ENCODE data around the gene NDP. TPM values are rescaled to one million over a fixed set of nuclear protein-coding genes. Genes with fewer than 3 reads are reported as not detected.

The NDP gene
- total RNA-seq, 1 experiment from 2014 or later, result not detected

DNA sequence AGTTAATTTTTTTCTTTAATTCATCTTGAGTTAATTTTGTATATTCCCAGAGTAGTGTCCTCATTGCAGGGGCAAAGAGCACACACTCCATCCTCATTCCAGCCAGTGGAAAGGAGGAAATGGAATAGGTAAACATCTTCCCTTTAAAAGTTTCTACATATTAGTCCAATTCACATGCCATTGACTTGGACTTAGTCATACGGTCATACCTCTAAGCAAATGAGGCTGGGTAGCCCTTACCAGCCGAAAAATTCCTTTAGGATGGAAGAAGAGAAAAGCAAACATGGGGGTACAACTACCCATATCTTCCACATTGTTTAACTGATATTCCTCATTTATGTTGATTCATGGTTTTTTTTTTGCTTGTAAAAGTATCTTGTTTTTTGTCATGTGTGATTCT lies 37.4 kb upstream of the NDP start:
- TF ChIP-seq CTCF (IDR thresholded peaks at IDR 0.05; ENCODE audit: unreplicated experiment), result no peak
- Mint-ChIP-seq H3K36me3 (ENCODE audit: insufficient read depth, unreplicated experiment) (no peaks in the 10 kb centered on the region), H3K27ac (ENCODE audit: low read depth, unreplicated experiment) (no peak overlapping the region), H3K4me3 (ENCODE audit: unreplicated experiment) (no peak overlapping the region), H3K27me3 (ENCODE audit: insufficient read depth, unreplicated experiment) (peaks cover 45% of the 10 kb centered on the region), H3K9me3 (ENCODE audit: unreplicated experiment) (no peaks in the 10 kb centered on the region), H3K4me1 (ENCODE audit: insufficient read depth, unreplicated experiment) (no peaks in the 10 kb centered on the region)
- BruUV-seq (replicated peaks), result no TSS peak
- CTCF ChIA-PET, result interaction anchor here (0.6 to 2.0 kb wide), 3 partner anchors 15 to 176 kb away, joined by 3 to 6 read pairs (median 4); no protein-coding TSS in a partner anchor
- intact Hi-C loops (cut with micrococcal nuclease), result no loop called here
- POLR2A ChIA-PET, result interaction anchor here (0.6 kb wide), 1 partner anchor 8 kb away, joined by 3 read pairs; no protein-coding TSS in a partner anchor
- DNase-seq (ENCODE audit: unreplicated experiment), result no peak

GRCh38 chrX:44006081-44006480 lies 32.9 kb upstream of the NDP start:
- Mint-ChIP-seq H3K4me3 (ENCODE audit: unreplicated experiment) (no peak overlapping the region), H3K9me3 (ENCODE audit: unreplicated experiment) (no peaks in the 10 kb centered on the region), H3K4me1 (ENCODE audit: insufficient read depth, unreplicated experiment) (no peaks in the 10 kb centered on the region), H3K36me3 (ENCODE audit: insufficient read depth, unreplicated experiment) (no peaks in the 10 kb centered on the region), H3K27ac (ENCODE audit: low read depth, unreplicated experiment) (no peak overlapping the region), H3K27me3 (ENCODE audit: insufficient read depth, unreplicated experiment) (peaks cover 41% of the 10 kb centered on the region)
- DNase-seq (ENCODE audit: unreplicated experiment), result no peak
- BruUV-seq (replicated peaks), result no TSS peak
- no peak for TF ChIP-seq CTCF (IDR thresholded peaks at IDR 0.05; ENCODE audit: unreplicated experiment)
- ChIA-PET POLR2A (no interaction called here), CTCF (interaction anchor here (0.7 kb wide), 1 partner anchor 47 kb away, joined by 3 read pairs; no protein-coding TSS in a partner anchor)
- intact Hi-C loops (cut with micrococcal nuclease), result no loop called here

DNA sequence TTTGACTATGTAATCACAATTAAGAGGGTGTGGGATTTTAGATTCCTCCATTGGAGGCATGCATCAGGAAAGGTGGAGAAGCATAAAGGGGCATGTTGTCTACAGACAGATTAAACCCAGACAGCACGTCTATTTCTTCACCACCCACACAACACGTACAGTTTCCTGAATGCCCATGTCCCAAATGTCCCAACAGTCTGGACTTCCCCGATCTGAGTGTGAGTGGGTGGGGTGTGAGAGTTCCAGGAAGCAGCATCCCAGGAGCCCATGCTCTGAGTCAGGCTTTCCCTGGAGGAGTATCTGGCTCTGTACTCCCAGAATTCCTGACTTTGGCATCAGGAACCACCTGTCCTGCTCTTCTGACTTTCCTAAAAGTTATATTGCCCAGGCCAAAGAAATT lies 30.8 kb upstream of the NDP start:
- peak; percentile 62 for DNase-seq (ENCODE audit: unreplicated experiment)
- no peak overlapping the region for H3K27ac Mint-ChIP-seq (ENCODE audit: low read depth, unreplicated experiment)
- ChIA-PET CTCF (no interaction called here), POLR2A (no interaction called here)
- no TSS peak for BruUV-seq (replicated peaks)
- TF ChIP-seq CTCF (IDR thresholded peaks at IDR 0.05; ENCODE audit: unreplicated experiment), result no peak
- H3K4me1 Mint-ChIP-seq (ENCODE audit: insufficient read depth, unreplicated experiment), result no peaks in the 10 kb centered on the region
- no peaks in the 10 kb centered on the region for H3K9me3 Mint-ChIP-seq (ENCODE audit: unreplicated experiment)
- peaks cover 40% of the 10 kb centered on the region for H3K27me3 Mint-ChIP-seq (ENCODE audit: insufficient read depth, unreplicated experiment)
- no peaks in the 10 kb centered on the region for H3K36me3 Mint-ChIP-seq (ENCODE audit: insufficient read depth, unreplicated experiment)
- H3K4me3 Mint-ChIP-seq (ENCODE audit: unreplicated experiment), result no peak overlapping the region
- intact Hi-C loops (cut with micrococcal nuclease), result no loop called here

DNA sequence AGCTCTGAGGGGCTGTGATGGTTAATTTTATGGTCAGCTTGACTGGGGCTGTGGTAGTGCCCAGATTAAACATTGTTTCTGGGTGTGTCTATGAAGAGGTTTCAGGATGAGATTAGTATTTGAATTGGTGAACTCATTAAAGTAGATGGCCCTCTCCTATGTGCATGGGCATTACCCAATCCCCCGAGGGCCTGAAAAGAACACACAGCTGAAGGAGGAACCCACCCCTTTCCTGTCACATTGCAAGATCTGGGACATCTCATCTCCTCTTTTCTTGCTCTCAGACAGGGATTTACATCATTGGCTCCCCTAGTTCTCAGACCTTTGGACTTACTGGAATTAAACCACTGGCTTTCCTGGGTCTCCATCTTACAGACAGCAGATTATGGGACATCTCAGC lies 29.4 kb upstream of the NDP start:
- POLR2A ChIA-PET, result interaction anchor here (0.6 to 0.7 kb wide), 4 partner anchors 8 to 728 kb away, joined by 3 read pairs; no protein-coding TSS in a partner anchor
- BruUV-seq (replicated peaks), result no TSS peak
- DNase-seq (ENCODE audit: unreplicated experiment), result no peak
- no peaks in the 10 kb centered on the region for H3K9me3 Mint-ChIP-seq (ENCODE audit: unreplicated experiment)
- no peak overlapping the region for H3K4me3 Mint-ChIP-seq (ENCODE audit: unreplicated experiment)
- CTCF ChIA-PET, result interaction anchor here (0.7 to 1.3 kb wide), 2 partner anchors 23 to 53 kb away, joined by 3 to 7 read pairs; no protein-coding TSS in a partner anchor
- TF ChIP-seq CTCF (IDR thresholded peaks at IDR 0.05; ENCODE audit: unreplicated experiment), result no peak
- H3K4me1 Mint-ChIP-seq (ENCODE audit: insufficient read depth, unreplicated experiment), result no peaks in the 10 kb centered on the region
- peaks cover 46% of the 10 kb centered on the region for H3K27me3 Mint-ChIP-seq (ENCODE audit: insufficient read depth, unreplicated experiment)
- intact Hi-C loops (cut with micrococcal nuclease), result no loop called here
- H3K27ac Mint-ChIP-seq (ENCODE audit: low read depth, unreplicated experiment), result no peak overlapping the region
- no peaks in the 10 kb centered on the region for H3K36me3 Mint-ChIP-seq (ENCODE audit: insufficient read depth, unreplicated experiment)

All from MCF 10A (cell line).